ENCODE data around the gene ADGRG1.

The ADGRG1 gene

DNA sequence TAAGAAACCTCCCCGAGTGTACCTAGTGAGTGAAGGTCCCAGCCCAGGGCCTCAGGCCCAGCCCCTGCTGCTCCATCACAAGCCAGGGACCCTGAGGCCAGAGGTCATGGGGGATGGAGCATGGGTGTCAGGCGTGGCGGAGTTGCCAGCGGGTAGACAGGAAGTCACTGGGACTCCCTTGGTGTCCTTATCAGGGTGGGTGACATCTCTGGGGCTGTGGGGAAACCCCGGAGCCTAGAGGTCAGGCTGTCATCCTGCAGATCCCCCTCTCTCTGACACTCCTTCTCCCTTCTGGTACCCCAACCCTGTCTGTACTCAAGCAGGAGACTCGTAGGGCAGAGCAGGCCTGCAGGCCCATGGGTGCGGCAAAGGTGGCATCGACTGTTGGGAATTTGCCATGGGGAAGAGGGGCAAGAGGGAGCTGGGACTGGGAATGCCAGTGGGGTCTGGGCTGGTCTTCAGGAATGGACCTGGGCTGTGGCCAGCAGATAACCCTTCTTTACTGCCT is 10.8 kb upstream of the ADGRG1 start:
- no peak overlapping the region for H3K4ac ChIP-seq (ENCODE audit: low read length)
- H3K9me3 ChIP-seq (replicated peaks in 1 of 2; ENCODE audit: control insufficient read depth in 2 of 2, insufficient read depth in 1 of 2, low read depth in 1 of 2, low read length in 2 of 2), result no peaks in the 10 kb centered on the region
- H3K36me3 ChIP-seq (replicated peaks in 1 of 2; ENCODE audit: control insufficient read depth in 2 of 2, insufficient read depth in 2 of 2, low read length in 2 of 2), result no peaks in the 10 kb centered on the region
- no peak overlapping the region for H2BK12ac ChIP-seq (ENCODE audit: low read length)
- no CpG with 5 or more reads among the region's 8 CpGs for WGBS, 2 donors (ENCODE audit: extremely low coverage in 2 of 2, insufficient read length in 2 of 2, insufficient replicate concordance in 1 of 2)
- DNase-seq (ENCODE audit: low spot score), result no peak
- no peak overlapping the region for H4K91ac ChIP-seq (ENCODE audit: low read depth, low read length, poor library complexity)
- H3K4me2 ChIP-seq (ENCODE audit: insufficient read depth, low read length, poor library complexity, severe bottlenecking), result no peak overlapping the region
- H2AFZ ChIP-seq (ENCODE audit: low read length), result no peak overlapping the region
- no peak overlapping the region for H4K8ac ChIP-seq (ENCODE audit: low read depth, low read length)
- no peak overlapping the region for H3K23ac ChIP-seq (ENCODE audit: low read depth, low read length, poor library complexity)
- peak overlapping the region; percentile 35 for H2BK15ac ChIP-seq (ENCODE audit: low read length)
- peaks cover 0 to 5% (median 0%) of the 10 kb centered on the region in 3 experiments for H3K27me3 ChIP-seq (ENCODE audit: control insufficient read depth in 3 of 3, insufficient read depth in 3 of 3, low read depth in 1 of 3, low read length in 3 of 3)
- peak overlapping the region in 1 of 2 donors; percentile 5 for H3K4me3 ChIP-seq (ENCODE audit: low read length in 2 of 2)
- peak overlapping the region; percentile 7 for H3K18ac ChIP-seq (ENCODE audit: low read length)
- no peak overlapping the region for H2BK120ac ChIP-seq (ENCODE audit: low read depth, low read length)
- H3K79me1 ChIP-seq (ENCODE audit: low read depth, low read length), result no peaks in the 10 kb centered on the region
- no peak overlapping the region for H2BK5ac ChIP-seq (ENCODE audit: low read length)
- no peak overlapping the region for H3K9ac ChIP-seq (ENCODE audit: low read depth, low read length, poor library complexity)
- H3K4me1 ChIP-seq (ENCODE audit: control insufficient read depth in 2 of 2, insufficient read depth in 1 of 2, low read depth in 1 of 2, low read length in 2 of 2), result peaks cover 6 to 8% of the 10 kb centered on the region in 2 donors
- no peak overlapping the region for H3K14ac ChIP-seq (ENCODE audit: low read length)
- H3K27ac ChIP-seq (replicated peaks; ENCODE audit: low read length), result no peak overlapping the region
- H2AK5ac ChIP-seq (ENCODE audit: low read depth, low read length), result peak overlapping the region; percentile 15

DNA sequence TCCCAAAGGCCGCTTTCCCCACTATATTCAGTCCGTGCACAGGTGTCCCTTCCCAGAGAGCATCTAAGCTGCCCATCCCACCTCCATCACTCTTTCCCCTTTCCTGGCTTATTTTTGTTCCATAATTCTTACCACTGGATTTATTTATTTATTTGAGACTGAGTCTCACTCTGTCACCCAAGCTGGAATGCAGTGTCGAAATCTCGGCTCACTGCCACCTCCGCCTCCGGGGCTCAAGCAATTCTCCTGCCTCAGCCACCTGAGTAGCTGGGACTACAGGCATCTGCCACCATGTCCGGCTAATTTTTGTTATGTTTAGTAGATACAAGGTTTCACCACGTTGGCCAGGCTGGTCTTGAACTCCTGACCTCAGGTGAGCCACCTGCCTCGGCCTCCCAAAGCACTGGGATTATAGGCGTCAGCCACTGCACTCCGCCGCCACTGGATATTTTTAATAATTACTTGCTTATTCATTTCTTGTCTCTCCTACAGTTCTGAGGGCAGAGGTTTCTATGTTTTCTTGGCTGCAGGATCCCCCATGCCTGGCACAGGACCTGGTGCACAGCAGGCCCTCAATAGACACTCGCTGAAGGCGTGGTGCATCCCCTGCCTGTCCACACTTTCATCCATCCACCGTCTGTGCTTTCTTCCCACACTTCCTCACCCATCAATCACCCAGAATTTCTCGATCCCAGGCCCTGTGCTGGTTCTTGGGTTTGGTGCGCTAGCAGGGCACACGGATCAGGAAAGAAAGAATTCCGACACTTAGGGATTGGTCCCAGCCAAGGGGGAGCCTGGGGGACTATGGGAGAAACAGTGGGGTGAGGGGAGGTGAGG is 9.9 kb upstream of the ADGRG1 start:
- no peak for DNase-seq (ENCODE audit: low spot score)
- no peaks in the 10 kb centered on the region for H3K9me3 ChIP-seq (replicated peaks in 1 of 2; ENCODE audit: control insufficient read depth in 2 of 2, insufficient read depth in 1 of 2, low read depth in 1 of 2, low read length in 2 of 2)
- no peak overlapping the region for H2BK120ac ChIP-seq (ENCODE audit: low read depth, low read length)
- H4K91ac ChIP-seq (ENCODE audit: low read depth, low read length, poor library complexity), result no peak overlapping the region
- H3K79me1 ChIP-seq (ENCODE audit: low read depth, low read length), result no peaks in the 10 kb centered on the region
- H2AK5ac ChIP-seq (ENCODE audit: low read depth, low read length), result peak overlapping the region; percentile 99
- peak overlapping the region; percentile 16 for H2BK5ac ChIP-seq (ENCODE audit: low read length)
- no peaks in the 10 kb centered on the region for H3K36me3 ChIP-seq (replicated peaks in 1 of 2; ENCODE audit: control insufficient read depth in 2 of 2, insufficient read depth in 2 of 2, low read length in 2 of 2)
- H4K8ac ChIP-seq (ENCODE audit: low read depth, low read length), result no peak overlapping the region
- peaks cover 0 to 5% (median 0%) of the 10 kb centered on the region in 3 experiments for H3K27me3 ChIP-seq (ENCODE audit: control insufficient read depth in 3 of 3, insufficient read depth in 3 of 3, low read depth in 1 of 3, low read length in 3 of 3)
- no peak overlapping the region for H2AFZ ChIP-seq (ENCODE audit: low read length)
- H3K4ac ChIP-seq (ENCODE audit: low read length), result no peak overlapping the region
- H3K27ac ChIP-seq (replicated peaks; ENCODE audit: low read length), result no peak overlapping the region
- H3K18ac ChIP-seq (ENCODE audit: low read length), result peak overlapping the region; percentile 53
- H2BK15ac ChIP-seq (ENCODE audit: low read length), result peak overlapping the region; percentile 62
- no CpG with 5 or more reads among the region's 19 CpGs for WGBS, 2 donors (ENCODE audit: extremely low coverage in 2 of 2, insufficient read length in 2 of 2, insufficient replicate concordance in 1 of 2)
- H3K4me1 ChIP-seq (ENCODE audit: control insufficient read depth in 2 of 2, insufficient read depth in 1 of 2, low read depth in 1 of 2, low read length in 2 of 2), result peaks cover 10 to 16% of the 10 kb centered on the region in 2 donors
- no peak overlapping the region for H3K23ac ChIP-seq (ENCODE audit: low read depth, low read length, poor library complexity)
- no peak overlapping the region for H3K9ac ChIP-seq (ENCODE audit: low read depth, low read length, poor library complexity)
- no peak overlapping the region for H3K4me2 ChIP-seq (ENCODE audit: insufficient read depth, low read length, poor library complexity, severe bottlenecking)
- no peak overlapping the region for H3K14ac ChIP-seq (ENCODE audit: low read length)
- H2BK12ac ChIP-seq (ENCODE audit: low read length), result no peak overlapping the region
- no peak overlapping the region for H3K4me3 ChIP-seq (ENCODE audit: low read length in 2 of 2)

DNA sequence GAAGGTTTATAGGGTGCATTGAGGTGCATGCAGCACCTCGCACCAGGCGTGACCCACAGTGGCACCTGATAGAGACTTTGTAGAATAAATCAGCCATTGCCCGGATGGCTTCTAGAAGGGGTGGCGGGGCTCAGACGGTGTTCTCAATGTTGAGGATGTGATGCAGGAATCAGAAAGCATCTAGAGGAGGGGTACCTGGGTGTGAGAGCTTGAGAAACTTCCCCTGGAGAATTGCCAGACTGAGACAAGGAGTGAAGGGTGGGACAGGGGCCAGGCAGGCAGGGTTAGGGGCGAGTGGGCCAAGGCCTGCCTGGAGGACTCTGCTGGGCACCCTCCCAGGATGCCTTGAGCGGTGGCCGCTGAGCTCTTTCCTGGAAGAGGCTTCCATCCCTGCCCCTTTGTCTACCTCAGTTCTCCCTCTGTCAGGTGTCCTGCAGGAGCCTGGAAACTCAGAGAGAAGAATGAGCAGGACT is 9.3 kb upstream of the ADGRG1 start:
- no peak overlapping the region for H3K14ac ChIP-seq (ENCODE audit: low read length)
- H3K4me1 ChIP-seq (ENCODE audit: control insufficient read depth in 2 of 2, insufficient read depth in 1 of 2, low read depth in 1 of 2, low read length in 2 of 2), result peaks cover 13 to 19% of the 10 kb centered on the region in 2 donors
- no peak overlapping the region for H4K8ac ChIP-seq (ENCODE audit: low read depth, low read length)
- no peak overlapping the region for H3K27ac ChIP-seq (replicated peaks; ENCODE audit: low read length)
- H3K9ac ChIP-seq (ENCODE audit: low read depth, low read length, poor library complexity), result no peak overlapping the region
- H3K4me3 ChIP-seq (ENCODE audit: low read length in 2 of 2), result no peak overlapping the region
- H3K79me1 ChIP-seq (ENCODE audit: low read depth, low read length), result no peaks in the 10 kb centered on the region
- no peak overlapping the region for H3K4me2 ChIP-seq (ENCODE audit: insufficient read depth, low read length, poor library complexity, severe bottlenecking)
- H2BK5ac ChIP-seq (ENCODE audit: low read length), result peak overlapping the region; percentile 16
- H2BK120ac ChIP-seq (ENCODE audit: low read depth, low read length), result peak overlapping the region; percentile 42
- H2BK15ac ChIP-seq (ENCODE audit: low read length), result peak overlapping the region; percentile 62
- no peaks in the 10 kb centered on the region for H3K9me3 ChIP-seq (replicated peaks in 1 of 2; ENCODE audit: control insufficient read depth in 2 of 2, insufficient read depth in 1 of 2, low read depth in 1 of 2, low read length in 2 of 2)
- peak overlapping the region; percentile 15 for H2AFZ ChIP-seq (ENCODE audit: low read length)
- peaks cover 0 to 5% (median 0%) of the 10 kb centered on the region in 3 experiments for H3K27me3 ChIP-seq (ENCODE audit: control insufficient read depth in 3 of 3, insufficient read depth in 3 of 3, low read depth in 1 of 3, low read length in 3 of 3)
- no peak overlapping the region for H3K23ac ChIP-seq (ENCODE audit: low read depth, low read length, poor library complexity)
- no peak overlapping the region for H4K91ac ChIP-seq (ENCODE audit: low read depth, low read length, poor library complexity)
- WGBS, 2 donors (ENCODE audit: extremely low coverage in 2 of 2, insufficient read length in 2 of 2, insufficient replicate concordance in 1 of 2), result no CpG with 5 or more reads among the region's 8 CpGs
- H3K18ac ChIP-seq (ENCODE audit: low read length), result peak overlapping the region; percentile 53
- no peak overlapping the region for H2BK12ac ChIP-seq (ENCODE audit: low read length)
- DNase-seq (ENCODE audit: low spot score), result no peak
- no peaks in the 10 kb centered on the region for H3K36me3 ChIP-seq (replicated peaks in 1 of 2; ENCODE audit: control insufficient read depth in 2 of 2, insufficient read depth in 2 of 2, low read length in 2 of 2)
- H2AK5ac ChIP-seq (ENCODE audit: low read depth, low read length), result peak overlapping the region; percentile 99
- no peak overlapping the region for H3K4ac ChIP-seq (ENCODE audit: low read length)

Data from neuronal stem cell (in vitro differentiated cells).